A549 (cell line): Measurements from ENCODE around the gene GPANK1.

Source experiments
- EP300 ChIP-seq, 2 experiments: fragments of >200 bp; sonication (Bioruptor Twin); formaldehyde crosslinking; IDR thresholded peaks; 2 replicates in 1 of 2; 3 replicates in 1 of 2; pipeline ENCODE4 v1.6.1; 2016 to 2017
- RNF2 ChIP-seq: fragments of 200-600 bp; sonication (generic); IDR thresholded peaks from 2 replicates; pipeline ENCODE4 v1.6.1; 2016; ENCODE audit warnings: low read depth, mild to moderate bottlenecking, antibody characterized with exemption, moderate library complexity, borderline replicate concordance
- SREBF2 ChIP-seq: fragments of 450-650 bp; IDR thresholded peaks from 2 replicates; pipeline ENCODE4 v1.6.1; 2014; ENCODE audit warnings: mild to moderate bottlenecking, moderate library complexity
- TF ChIP-seq, protein P1 (sequence below): fragments of >200 bp; sonication (Bioruptor Twin); formaldehyde crosslinking; IDR thresholded peaks from 3 replicates; pipeline ENCODE4 v1.5.1; 2016
- TF ChIP-seq, protein P2 (sequence below): fragments of 200-600 bp; sonication (generic); IDR thresholded peaks from 2 replicates; pipeline ENCODE4 v1.6.1; 2016; ENCODE audit warnings: antibody characterized with exemption, mild to moderate bottlenecking, moderate library complexity

DNA sequence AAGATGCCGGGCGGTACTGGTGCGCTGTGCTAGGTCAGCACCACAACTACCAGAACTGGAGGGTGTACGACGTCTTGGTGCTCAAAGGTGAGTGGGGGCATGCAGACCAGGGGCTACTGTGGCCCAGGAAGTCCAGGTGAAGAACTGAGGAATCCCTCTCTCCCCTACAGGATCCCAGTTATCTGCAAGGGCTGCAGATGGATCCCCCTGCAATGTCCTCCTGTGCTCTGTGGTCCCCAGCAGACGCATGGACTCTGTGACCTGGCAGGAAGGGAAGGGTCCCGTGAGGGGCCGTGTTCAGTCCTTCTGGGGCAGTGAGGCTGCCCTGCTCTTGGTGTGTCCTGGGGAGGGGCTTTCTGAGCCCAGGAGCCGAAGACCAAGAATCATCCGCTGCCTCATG, 42.9 kb upstream of the GPANK1 start:
- TF ChIP-seq, protein P1, sequence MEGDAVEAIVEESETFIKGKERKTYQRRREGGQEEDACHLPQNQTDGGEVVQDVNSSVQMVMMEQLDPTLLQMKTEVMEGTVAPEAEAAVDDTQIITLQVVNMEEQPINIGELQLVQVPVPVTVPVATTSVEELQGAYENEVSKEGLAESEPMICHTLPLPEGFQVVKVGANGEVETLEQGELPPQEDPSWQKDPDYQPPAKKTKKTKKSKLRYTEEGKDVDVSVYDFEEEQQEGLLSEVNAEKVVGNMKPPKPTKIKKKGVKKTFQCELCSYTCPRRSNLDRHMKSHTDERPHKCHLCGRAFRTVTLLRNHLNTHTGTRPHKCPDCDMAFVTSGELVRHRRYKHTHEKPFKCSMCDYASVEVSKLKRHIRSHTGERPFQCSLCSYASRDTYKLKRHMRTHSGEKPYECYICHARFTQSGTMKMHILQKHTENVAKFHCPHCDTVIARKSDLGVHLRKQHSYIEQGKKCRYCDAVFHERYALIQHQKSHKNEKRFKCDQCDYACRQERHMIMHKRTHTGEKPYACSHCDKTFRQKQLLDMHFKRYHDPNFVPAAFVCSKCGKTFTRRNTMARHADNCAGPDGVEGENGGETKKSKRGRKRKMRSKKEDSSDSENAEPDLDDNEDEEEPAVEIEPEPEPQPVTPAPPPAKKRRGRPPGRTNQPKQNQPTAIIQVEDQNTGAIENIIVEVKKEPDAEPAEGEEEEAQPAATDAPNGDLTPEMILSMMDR, result no peak
- TF ChIP-seq, protein P2, sequence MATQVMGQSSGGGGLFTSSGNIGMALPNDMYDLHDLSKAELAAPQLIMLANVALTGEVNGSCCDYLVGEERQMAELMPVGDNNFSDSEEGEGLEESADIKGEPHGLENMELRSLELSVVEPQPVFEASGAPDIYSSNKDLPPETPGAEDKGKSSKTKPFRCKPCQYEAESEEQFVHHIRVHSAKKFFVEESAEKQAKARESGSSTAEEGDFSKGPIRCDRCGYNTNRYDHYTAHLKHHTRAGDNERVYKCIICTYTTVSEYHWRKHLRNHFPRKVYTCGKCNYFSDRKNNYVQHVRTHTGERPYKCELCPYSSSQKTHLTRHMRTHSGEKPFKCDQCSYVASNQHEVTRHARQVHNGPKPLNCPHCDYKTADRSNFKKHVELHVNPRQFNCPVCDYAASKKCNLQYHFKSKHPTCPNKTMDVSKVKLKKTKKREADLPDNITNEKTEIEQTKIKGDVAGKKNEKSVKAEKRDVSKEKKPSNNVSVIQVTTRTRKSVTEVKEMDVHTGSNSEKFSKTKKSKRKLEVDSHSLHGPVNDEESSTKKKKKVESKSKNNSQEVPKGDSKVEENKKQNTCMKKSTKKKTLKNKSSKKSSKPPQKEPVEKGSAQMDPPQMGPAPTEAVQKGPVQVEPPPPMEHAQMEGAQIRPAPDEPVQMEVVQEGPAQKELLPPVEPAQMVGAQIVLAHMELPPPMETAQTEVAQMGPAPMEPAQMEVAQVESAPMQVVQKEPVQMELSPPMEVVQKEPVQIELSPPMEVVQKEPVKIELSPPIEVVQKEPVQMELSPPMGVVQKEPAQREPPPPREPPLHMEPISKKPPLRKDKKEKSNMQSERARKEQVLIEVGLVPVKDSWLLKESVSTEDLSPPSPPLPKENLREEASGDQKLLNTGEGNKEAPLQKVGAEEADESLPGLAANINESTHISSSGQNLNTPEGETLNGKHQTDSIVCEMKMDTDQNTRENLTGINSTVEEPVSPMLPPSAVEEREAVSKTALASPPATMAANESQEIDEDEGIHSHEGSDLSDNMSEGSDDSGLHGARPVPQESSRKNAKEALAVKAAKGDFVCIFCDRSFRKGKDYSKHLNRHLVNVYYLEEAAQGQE, result no peak
- no peak for TF ChIP-seq SREBF2
- TF ChIP-seq EP300 (IDR thresholded peaks at IDR 0.05), result no peak
- no peak for TF ChIP-seq RNF2
